GM19397 (cell line): Measurements from ENCODE around the gene NGF.
"Not testable (repeated sequence)": the region's sequence is repeated elsewhere in the genome, so short reads cannot be mapped to it uniquely, and the experiment has no call there.

Experiments
- ATAC-seq: cut with Tn5 transposase; IDR thresholded peaks from one replicate; pipeline ENCODE4 v1.9.1; 2021; ENCODE audit warnings: mild to moderate bottlenecking, moderate library complexity; ENCODE audit not compliant: unreplicated experiment

NGF gene

GRCh38 chr1:115310581-115311473, 27.2 kb downstream of the NGF start:
- ATAC-seq = no peak

DNA sequence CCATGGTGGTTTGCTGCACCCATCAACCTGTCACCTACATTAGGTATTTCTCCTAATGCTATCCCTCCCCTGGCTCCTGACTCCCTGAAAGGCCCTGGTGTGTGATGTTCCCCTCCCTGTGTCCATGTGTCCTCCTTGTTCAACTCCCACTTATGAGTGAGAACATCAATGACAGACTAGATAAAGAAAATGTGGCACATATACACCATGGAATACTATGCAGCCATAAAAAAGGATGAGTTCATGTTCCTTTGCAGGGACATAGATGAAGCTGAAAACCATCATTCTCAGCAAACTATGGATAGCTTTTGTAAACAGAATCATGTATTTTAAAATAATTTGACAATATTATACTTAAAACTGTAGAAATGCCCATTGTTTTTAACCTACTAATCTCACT, 28.5 kb downstream of the NGF start:
- ATAC-seq = not testable (repeated sequence)

DNA sequence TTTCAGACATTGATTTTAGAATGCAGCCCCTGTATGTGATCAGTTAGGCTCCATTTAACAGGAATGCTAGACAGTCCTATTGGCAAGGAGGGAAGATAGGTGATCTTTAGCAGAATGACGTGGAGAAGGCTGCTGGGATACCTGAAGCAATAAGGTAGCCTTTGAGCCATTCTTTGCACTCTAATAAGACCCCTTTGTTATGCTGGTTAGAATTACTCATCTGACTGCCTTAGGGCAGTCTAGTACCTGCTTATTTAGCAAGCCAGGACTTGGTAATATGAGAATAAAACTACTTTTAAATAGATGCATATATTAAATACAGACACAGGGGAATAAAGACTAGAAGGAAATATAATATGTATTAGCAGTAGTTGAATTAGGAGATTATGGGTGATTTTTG, 29.1 kb downstream of the NGF start:
- ATAC-seq = no peak

DNA sequence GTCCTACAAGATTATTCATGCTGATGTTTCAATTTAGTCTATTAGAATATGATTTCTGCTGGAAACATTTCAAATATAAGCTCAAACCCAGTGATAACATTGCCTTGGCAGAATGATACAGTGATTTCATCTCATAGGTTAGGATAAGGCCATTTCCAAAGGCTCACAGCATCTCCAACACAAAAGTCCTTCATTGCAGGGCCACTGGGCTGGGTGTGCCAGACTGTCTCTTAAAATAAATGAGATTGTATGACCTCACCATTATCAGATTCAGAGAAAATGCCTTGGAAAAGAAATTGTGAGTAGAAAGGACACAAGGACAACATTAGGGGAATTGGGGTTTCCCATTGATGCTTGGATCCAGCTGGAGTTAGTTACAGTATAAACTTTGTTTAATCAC, 30.4 kb downstream of the NGF start:
- no peak for ATAC-seq

DNA sequence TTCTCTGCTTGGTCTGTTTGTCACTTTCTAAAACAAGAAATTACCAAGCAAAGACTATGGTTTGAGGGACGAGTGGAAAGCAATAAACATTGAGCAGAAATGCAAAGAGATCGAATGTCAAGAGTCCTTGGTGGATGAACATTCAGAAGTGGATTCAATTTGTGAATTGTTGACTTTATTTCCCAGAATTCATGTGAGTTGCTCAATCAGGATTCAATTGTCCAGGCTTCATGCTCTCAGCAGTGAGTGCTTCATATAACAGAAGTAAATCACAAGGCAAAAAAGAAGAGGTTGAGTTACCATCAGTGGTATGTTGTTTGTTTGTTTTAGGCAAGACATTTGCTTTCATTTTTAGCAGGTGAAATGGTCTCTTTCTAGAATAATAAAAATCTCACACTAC, 31.9 kb downstream of the NGF start:
- ATAC-seq = no peak

- ATAC-seq = no peak
These were observed 34.7 kb downstream of the NGF start for GRCh38 chr1:115303364-115303763.

DNA sequence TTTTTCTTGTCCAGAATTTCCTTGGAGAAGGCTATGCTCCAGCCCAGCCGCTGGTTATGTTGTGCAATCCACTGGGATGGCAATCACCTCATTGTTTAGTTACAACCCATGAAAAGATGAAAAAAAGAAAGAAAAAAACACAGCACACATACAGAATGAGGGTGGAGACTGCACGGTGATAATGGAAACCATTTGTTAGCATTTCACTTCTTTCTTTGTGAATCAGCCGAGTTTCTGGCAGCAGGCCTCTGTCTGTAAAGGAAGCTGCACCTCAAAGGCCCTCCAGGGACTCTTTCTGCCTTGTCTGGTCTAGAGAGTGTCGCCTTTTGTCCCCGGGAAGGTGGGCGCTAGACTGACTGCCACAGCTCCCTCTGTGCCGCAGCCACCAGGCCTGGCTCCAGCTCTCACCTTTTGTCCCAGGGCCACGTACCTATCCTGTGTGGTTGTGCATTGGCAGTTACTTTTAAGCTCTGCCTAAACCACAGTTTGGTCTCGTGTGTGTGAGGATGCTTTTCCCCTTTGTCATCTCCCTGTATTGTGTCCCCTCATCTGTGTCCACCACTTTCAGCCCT, 35.6 kb downstream of the NGF start:
- ATAC-seq = no peak

DNA sequence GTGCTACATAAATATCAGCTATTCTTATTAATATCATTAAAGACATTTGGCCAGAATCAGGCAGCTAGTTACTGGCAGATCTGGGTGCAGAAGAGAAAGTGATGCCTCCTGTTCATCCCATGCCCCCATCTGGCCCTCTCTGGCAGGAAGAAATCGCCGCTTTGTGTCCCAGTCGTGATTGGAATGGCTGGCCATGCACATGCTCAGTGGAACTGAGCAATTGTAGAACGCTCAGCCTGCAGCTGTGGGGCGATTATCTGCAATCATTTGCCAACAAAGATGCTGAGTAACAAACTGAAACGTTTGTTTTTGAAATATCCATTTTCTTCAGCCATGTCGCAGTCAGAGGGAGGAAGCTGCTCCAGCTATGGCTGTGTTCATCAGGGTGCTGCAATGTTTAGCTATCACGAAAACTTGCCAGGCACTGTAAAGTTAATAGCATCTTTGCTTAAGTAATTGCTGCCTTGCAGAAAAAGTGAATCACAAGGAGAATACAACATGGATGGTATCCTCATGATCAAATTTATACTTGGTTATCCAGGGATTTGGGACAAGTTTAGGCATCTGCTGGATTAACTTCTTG, 36.5 kb downstream of the NGF start:
- ATAC-seq = no peak

DNA sequence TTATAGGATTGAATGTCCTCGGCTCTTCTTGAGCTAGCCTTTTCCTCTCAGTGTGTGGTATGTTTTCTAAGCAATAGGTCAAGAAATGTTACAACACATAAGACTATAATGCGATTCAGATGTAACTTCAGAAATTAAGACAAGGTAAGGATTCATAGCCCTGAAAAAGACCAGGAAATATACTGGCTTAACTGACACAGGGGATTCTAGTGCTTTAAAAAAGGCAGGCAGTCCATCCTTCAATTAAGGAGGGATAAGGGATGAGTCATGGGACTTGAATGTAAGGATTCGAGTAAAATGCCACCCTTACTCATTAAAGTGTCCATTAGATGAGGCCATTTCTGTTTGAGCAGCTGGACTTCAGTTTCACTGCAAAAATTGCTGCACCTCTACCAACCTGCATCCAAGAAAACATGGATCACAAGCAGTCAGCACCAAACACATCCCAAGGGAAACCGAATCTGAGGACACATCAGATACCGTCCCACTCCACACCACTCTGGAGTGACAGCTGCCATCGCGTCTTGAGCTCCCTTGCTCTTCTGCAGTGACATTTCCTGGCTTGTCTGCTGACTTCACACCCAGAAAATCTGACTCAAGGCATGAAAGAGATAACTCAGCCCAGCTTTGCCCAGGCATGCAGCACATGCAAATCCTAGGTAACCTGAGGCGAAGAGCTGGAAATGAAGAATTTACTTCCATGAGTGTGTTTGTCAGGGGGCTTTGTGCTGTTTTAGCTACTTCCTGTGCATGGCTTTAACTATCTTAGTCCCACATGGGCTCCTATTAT, 37.8 kb downstream of the NGF start:
- no peak for ATAC-seq

DNA sequence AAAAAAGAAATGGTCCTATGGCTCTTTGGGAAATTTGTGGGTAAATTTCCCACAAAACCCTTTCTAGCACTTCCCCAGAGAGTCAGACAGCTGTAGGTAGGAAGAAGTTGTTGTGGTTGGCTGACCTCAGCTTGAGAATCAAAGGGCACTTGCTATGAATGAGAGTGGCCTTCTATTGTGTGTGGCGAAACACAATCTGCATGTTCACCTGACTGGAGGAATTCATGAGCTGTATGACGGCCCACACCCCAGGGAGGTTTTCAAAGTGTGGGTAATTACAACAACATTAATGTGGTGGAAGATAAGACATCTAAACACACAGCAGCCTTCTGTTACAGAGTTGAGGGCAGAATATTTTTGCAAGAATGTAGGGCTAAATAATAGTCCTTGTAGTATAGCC, 38.8 kb downstream of the NGF start:
- ATAC-seq = no peak

DNA sequence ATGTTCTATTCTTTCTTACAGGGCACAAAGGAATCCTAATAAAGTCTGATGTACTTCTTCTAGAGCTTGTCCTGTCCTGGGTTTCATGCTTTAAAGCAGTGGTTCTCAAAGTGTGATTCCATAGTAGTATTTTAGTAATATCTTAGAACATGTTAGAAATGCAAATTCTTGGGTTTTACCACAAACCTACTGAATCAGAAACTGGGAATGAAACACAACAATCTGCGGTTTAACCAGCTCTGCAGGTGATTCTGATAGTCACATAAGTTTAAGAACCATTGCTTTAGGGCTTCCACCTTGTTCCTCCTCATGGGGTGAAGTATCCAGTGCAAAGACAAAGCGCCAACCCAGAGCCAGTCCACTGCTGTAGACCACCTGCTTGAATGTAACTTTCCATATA, 41.1 kb downstream of the NGF start:
- peak; percentile 83 for ATAC-seq

- ATAC-seq = no peak
These were observed 41.9 kb downstream of the NGF start for GRCh38 chr1:115295904-115296696.

GRCh38 chr1:115293899-115294298, 44.1 kb downstream of the NGF start:
- ATAC-seq = no peak

DNA sequence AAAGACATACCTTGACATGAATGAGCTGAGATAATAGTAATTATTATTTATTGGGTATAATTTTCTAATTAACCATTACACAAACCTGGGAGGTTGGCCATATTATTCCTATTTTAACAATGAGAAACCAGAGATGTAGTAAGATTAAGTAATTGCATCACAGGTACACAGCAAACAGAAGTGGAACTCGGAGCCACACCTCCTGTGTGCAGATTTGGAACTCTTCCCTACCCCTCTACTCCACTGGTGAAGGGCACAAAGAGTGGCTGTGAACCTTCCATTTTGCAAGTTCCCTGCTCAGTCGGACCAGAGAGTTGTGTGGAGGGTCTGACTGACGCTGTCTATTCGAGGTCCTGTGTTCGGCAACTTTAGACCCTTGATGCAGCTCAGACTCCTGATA, 45.0 kb downstream of the NGF start:
- no peak for ATAC-seq

DNA sequence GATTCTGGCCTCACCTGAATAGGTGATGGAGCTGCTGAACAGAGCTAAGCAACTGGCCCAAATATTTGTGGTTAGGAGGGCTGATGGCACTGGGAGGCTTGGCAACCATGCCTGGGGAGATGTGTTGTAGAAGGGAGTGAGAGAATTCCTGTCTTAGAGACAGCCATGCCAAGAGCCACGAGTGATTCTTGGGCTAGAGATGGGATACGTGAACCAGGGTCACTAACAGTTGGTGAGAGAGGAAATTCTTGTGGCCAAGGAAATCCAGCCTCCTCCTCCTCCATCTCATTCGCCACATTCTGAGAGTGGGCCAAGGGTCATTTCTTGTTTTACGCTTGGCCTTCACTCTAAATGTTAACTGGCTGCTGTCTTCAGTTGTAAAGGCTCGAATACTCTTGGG, 46.3 kb downstream of the NGF start:
- ATAC-seq = no peak

DNA sequence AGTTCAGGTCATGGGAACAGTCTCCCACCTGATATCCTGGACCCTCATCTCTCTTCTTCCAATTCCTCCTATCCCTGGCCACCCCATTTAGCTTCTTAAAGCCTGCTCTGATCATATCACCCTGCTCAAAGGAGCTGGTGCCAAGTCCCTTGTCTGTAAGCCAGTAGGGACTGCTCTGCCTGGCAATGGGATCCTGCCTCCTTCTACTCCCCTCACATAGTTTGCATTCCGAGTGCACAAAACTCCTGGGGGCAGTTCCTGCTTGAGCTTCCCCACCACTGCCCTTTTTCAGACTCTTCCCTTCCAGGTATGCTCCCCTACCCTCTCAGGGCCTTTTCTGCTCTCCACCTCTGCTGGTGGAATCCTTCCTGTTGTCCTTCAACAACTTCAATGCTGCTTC, 48.1 kb downstream of the NGF start:
- no peak for ATAC-seq

GRCh38 chr1:115288591-115289198, 49.4 kb downstream of the NGF start:
- ATAC-seq = no peak

DNA sequence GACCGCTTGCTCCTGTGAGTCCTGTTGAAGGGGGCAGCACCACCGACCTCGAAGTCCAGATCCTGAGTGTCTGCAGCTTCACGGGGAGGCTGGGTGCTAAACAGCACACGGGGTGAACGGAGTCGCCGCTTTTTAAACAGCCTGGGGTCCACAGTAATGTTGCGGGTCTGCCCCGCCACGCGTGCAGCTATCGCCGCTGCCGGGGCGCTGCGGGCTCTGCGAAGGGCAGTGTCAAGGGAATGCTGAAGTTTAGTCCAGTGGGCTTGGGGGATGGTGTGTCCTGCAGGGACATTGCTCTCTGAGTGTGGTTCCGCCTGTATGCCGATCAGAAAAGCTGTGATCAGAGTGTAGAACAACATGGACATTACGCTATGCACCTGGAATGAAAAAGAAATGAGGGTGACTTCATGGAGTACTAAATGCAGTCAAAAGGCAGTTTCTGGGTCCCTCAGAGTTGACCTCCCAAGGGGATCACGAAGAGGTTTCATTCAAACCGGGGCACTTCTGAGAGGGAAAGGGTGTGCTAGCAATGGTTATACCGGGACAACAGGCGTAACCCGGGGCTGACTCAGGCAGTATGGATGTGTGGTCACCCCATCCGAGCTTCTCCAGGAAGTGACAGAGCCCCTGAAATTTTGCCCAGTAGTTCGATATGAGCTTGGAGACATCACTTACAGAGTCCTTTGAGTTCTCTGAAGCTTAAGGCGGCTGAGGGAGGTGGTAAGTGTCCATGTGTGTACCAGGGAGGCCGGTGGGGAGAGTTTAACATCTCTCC, 51.4 kb downstream of the NGF start:
- ATAC-seq = no peak

DNA sequence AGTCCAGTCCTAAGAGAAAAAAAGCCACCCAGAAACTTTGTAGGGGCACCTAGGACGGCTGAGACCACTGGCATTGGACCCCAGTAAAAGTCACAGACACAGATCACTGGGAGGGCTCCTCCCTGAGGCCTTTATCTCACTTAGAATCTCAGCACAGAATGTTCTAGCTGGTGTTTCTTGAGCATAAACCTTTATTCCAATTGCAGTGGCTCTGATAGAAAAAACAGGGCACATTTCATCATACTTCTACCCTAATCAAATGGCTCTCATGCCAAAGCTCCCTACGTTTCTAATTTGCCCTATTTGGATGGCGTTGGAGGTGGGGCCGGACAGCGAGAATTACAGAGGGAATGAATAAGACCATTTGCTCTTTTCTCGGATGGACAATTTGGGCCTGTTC, 53.8 kb downstream of the NGF start:
- ATAC-seq = no peak
